ENCODE measurements around the gene MYO3B.

- TF ChIP-seq CTCF (IDR thresholded peaks at IDR 0.05) (no peak), POLR2A (IDR thresholded peaks at IDR 0.05) (no peak)
Measured at GRCh38 chr2:170339322-170339721, 161.4 kb downstream of the MYO3B start.

Data from sigmoid colon (tissue), 3 donors.